NCI-H1092 treated with DMSO at 0.1 percent for 48 hours (cell line): Measurements from ENCODE around the gene JARID2.

Experiments used
- DNase-seq: peaks from one replicate; lab custom pipeline; 2025; lab: John Stamatoyannopoulos, UW

JARID2 gene

DNA sequence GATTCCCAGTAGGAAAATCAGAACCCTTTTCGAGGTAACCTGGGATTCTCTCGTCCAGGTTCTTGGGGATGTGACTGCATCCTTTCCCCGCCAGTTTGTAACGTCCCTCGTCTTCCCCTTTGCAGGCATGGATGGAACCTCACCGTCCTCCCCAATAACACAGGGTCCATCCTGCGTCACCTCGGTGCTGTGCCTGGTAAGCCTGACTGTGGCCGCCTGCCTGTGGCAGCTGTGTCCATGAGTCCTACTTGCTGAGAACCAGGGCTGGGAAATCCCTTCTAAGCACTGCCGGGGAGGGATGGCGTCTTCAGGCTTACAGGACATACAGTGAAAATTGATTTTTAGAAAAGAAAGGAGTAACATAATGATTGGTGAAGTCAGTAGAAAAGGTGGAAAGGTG, 261.4 kb downstream of the JARID2 start:
- no peak for DNase-seq

DNA sequence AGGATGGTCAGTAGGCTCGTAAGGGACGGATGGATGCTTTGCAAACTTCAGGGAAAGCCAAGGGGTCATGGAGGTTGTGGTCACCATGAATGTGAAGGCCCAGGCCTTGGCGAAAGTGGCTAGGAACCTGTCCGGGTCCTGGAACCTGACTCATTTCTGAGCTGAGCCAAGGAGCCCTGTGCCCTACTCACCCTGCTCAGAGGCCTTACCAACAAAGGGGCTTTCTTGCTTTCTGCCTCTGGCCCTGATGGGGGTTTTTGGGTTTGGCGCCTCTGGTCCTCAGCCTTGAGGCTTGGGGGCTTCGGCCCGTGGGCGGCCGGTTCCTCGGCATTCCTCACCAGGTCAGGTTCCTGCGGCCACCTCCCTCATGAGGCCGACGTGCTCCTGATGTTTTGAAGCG, 261.9 kb downstream of the JARID2 start:
- no peak for DNase-seq

DNA sequence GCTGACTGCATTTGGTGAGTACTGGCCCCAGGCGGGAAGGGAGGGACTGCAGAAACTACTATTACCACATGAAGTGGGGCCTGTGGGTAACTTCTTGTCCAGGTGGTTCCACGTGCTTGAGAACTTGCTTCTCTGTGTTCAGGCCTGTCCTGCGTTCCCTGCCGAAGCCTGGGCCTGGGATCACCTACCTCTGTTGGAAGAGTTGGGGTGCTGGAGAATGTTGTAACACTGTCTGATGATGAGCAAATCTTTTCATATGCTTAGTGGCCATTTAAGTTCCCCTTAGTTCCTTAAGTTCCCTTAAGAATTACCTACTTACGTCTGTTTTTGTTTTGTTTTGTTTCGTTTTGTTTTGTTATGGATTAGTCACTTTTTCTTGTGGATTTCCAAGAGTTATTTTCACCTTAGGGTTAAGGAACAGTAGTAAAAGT, 262.6 kb downstream of the JARID2 start:
- no peak for DNase-seq

DNA sequence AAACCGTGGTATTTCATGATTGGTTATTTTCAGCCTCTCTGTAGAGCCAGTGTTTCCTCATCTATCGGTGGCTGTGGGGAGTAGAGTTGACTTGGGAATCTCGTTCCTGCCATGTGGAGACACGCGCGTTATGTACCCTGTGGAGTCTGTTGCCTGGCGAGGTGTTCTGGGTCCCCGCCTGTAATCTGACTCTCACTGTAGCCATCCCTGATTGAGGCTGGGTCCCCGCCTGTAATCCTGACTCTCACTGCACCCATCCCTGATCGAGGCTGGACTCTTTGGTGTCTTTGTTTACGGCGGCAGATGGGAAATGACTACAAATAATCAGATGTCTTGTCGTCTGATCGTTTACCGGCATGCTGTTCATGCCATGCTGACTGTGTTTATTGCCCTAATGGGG, 263.1 kb downstream of the JARID2 start:
- no peak for DNase-seq

DNA sequence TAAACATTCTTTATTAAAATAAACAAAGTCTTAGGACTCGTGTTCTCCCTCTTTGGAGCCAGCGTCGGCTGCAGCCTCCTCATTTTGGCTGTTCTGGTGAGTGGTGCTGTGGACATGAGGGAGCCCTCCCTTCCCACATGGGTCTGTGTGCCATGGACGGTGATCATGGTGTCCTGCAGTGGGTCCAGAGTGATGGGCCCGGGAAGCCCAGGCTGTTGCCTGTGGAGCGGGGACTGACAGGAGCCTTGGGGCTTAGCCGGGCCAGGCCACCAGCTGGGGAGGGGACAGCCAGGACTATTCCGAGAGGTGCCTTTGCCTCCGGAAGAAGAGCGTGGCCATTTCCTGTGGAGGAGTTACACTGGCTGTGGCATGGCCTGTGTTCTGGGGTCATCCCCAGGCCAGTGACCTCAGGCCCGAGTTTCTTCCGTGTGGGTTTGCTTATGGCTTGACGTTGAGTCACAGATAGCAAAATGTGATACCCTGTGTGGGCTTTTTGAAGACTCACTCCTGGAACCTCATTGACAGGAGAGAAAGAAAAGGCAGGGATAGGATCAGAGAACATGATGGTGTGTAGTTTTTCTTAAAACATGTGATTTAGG, 263.6 kb downstream of the JARID2 start:
- DNase-seq = no peak

DNA sequence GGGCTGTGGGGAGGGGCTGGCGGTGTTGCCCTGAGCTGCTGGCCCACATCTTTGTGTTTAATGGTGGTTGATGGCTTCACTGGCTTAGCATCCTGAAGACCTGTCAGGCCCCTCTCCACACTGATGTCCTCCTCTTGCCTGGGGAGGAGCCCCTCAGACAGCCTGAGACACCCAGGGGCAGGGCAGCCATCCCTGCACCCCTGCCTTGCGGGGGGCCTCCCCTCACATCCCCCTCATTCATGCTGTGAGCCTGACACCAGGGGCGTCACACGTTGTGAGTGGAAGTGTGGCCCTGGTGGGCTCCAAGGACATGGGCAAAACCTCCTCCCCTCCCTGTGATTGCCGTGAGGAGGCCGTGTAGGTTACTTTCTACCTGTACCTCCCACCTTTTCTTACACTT, 264.3 kb downstream of the JARID2 start:
- no peak for DNase-seq

DNA sequence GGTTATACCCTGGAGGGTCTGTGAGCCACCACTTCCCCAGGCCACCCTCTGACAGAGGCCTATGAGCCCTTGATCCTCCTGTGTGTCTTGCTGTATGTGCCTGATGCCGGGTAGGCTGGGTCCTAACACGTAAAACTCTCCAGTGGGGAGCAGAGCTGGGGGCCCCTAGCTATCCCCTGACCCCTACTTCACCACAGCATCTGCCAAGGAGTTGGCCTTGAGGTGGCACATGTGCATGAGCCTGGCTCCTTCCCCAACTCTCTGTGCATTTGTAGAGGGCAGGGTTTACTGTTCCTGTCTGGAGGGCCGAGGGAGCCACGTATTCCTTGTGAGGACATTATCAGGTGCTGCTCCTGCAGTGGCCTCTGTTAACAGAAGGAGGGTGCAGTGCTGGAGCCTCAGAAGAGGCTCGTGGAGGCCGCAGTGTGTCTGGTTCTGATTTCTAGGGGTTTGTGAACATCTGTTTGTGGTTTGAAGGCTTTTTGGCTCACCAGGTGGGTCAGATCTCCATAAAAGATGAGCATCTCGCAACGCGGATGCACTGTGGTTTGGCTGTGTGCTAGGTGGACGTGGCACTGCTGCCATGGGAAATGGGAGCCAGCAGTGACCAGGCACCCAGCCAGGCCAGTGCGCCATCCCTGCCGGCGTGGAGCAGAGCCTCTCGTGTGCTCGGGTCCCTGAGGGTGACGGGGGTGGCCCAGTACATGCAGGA, 264.8 kb downstream of the JARID2 start:
- no peak for DNase-seq

DNA sequence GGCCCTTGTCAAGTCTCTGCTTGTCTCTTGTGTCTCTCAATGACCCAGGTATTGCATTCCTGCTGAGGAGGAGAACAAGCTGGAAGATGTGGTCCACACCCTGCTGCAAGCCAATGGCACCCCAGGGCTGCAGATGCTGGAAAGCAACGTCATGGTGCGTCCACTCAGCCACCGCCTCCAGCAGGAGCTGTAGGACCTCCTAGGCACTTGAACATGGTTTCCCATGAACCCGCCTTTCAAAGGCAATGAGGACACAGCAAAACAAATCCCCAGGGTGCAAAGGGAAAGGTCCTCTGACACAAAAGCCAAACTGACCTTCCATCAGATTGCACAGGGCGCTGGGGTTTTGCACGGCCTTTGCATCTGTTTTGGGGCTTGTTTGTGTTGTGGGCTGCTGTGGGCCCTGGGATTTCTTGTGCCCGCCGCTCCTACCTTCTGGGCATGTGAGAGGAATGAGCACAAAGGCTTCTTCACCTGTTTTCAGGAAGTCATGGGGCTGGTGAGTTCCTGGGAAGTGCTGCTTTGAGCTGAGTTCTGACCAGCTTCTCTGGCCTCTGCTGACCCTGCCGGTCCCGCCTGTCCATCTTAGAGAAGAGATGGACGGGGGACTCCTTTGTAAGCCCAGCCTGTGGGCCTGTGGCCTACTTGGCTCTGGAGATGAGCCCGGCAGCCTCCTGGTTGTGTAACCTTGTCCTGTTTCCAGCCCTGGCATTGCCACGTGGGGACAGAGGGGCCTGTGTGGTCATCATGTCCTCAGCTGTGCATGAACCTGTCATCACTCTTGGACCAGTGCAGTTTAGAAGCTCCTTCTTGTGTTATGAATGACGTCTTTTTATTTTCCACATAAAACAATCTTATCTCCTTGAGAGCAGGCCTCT, 265.6 kb downstream of the JARID2 start:
- DNase-seq = no peak

DNA sequence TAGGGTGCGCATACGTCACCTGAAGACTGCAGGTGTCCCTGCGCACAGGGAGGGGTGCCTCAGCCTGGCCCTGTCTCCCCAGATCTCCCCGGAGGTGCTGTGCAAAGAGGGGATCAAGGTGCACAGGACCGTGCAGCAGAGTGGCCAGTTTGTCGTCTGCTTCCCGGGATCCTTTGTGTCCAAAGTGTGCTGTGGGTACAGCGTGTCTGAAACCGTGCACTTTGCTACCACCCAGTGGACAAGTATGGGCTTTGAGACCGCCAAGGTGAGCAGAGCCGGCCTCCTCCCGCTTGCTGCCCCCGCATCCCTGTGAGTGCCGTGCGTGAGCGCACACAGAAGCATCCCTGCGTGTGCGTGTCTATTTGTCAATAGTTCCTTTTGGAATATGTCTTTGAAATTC, 266.3 kb downstream of the JARID2 start:
- DNase-seq = no peak

DNA sequence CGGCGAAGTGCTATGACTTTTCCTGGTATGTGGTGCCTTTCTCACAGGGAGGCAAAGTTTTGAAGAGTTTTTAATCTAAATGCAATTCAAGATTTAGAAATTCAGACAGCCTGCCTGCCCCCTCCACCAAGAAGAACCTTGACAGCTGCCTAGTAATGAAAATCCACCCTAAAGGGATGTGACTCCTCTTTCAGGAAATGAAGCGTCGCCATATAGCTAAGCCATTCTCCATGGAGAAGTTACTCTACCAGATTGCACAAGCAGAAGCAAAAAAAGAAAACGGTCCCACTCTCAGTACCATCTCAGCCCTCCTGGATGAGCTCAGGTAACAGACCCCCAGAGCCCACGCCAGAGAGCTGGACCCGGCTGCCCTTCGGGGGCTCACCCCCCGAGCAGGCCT, 266.9 kb downstream of the JARID2 start:
- DNase-seq = no peak

DNA sequence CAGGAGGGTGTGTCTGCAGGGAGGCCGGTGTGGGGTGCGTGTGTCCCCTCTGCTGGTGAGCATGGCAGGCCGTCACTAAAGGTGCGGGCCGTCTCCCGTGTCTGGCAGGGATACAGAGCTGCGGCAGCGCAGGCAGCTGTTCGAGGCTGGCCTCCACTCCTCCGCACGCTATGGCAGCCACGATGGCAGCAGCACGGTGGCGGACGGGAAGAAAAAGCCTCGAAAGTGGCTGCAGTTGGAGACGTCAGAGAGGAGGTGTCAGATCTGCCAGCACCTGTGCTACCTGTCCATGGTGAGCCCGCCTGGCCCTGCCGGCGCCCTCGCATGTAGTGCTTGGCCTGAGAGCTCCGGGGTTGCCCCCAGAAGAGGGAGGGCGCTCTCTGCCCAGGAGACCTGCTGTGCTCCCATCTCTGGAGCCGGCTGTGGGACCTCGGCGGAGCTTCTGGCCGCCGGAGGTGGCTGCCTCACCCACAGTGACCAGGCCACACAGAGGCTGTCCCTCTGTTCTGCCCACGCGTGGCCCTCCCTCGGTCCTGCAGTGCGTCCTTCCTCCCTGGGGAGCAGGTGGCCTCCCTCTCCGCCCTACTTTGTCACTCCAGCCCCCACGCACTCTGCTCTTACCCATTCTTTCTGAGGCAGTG, 267.4 kb downstream of the JARID2 start:
- no peak for DNase-seq

DNA sequence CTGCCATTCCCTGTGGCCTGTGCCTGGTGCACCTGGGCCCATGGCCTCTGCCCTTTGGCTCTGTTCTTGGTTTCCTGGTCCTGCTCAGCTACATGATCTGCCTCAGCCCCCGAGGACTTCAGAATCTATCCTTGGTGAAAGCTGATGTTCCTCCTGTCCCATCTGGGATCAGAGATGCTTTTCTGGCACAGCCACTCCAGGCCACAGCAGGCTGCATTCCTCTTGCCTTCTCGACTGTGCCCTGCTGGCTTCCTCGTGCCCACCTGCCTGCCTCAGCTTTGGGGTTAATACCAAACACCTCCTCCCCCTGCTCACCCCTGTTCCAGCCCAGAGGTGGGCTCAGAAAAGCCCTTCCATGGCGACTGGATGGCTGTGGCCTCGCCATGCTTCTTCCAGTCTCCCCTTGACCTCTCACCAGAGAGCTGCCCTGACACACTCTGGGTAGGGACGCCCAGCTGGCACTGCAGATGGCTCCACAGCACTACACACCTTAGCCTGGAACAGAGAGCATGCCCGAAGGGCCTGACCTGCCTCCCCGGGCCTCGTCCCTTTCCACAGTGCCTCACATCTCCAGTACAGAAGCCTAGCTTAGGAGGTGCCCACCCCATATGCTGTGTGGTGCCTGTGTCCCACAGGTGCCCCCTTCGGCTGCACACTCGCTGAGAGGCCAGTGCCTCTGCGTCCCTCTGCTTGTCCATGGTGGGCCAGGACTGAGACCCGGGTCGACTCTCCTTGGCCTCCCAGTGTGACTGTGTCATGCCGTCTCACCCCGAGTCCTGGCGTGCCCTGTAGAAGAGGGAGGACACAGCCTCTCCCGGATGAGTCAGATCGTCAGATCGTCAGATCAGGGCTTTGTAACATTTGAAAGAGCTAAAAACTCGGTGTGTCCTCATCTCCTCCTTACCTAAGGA, 268.2 kb downstream of the JARID2 start:
- no peak for DNase-seq

DNA sequence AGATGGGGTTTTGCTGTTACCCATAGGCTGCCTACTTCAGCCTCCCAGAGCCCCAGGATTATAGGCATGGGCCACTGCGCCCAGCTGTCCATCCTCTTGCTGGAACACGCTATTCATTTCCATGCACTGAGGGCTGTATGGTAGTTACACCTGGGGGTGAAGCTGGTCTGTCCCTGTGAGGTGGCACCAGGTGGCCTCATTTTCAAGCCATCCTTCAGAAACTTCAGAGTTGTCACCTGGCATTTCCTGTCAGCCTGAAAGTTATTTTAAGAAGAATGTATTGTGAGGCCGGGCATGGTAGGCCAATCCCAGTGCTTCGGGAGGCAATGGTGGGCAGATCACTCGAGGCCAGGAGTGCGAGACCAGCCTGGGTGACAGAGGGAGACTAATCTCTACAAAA, 269.4 kb downstream of the JARID2 start:
- DNase-seq = no peak

DNA sequence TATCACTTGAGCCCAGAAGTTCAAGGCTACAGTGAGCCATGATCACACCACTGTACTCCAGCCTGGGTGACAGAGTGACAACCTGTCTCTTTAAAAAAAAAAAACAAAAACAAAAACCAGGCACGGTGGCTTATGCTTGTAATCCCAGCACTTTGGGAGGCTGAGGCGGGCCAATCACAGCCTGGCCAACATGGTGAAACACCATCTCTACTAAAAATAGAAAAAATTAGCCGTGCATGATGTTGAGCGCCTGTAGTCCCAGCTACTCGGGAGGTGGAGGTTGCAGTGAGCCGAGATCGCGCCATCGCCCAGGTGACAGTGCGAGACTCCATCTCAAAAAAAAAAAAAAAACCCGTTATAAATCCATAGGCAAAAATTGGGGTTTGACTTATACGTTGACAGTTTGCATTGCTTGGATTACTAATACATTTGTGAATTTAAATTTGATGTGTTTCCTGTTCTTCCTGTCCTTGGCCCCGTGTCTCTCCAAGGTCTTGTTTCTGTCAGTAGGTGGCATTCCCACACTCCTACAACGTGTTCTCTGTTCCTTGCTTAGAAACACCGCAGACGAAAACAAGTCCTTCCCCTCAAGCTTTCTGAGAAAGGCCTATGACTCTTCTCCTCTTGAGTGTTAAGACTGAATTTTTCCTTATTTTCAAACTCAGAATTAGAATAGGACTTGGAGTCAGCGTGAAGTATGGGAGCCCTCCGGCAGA, 269.9 kb downstream of the JARID2 start:
- DNase-seq = no peak

DNA sequence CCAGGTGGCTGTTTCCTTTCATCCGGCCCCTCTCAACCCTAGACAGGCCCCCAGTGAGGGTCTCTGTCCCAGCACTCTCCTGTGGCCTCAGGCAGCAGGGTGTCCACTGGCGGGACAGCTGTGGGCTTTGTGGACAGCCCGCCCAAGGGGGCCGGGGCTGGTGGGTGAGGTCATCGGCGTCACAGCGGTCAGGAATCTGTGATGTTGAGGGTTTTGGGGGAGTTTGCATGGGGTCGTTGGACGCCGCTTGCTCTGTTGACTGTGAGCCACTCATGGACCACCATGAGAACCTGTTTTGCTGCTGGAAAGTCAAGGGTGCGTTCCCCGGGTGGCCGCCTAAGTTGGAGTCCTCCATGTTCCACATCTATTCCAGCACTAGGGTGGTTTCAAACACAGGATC, 270.5 kb downstream of the JARID2 start:
- no peak for DNase-seq

DNA sequence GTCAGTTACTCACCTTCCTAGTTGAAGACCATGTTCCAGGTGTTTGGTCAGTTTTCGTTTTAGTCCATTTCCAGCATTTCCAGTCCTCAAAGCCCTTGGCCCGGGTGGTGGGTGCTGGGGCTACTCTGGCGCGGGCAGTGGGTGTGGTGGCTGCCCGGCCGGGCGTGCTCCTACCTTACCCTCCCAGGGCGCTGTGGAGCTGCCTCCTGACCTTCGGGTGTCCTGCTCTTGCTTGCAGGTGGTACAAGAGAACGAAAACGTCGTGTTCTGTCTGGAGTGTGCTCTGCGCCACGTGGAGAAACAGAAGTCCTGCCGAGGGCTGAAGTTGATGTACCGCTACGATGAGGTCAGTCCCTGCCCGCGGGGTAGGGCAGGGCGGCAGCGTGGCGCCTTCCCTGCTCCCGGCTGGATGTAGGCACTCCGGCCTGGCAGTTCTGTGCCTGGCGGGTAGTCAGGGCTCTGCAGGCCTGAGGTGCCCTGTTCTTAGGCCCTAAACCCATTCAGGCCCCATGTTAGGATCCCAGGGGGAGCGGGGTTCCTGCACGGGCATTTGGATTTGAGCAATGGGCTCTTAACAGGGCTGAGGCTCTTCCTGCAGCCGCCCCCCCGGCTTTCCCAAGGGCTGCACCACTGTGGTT, 271.2 kb downstream of the JARID2 start:
- no peak for DNase-seq

DNA sequence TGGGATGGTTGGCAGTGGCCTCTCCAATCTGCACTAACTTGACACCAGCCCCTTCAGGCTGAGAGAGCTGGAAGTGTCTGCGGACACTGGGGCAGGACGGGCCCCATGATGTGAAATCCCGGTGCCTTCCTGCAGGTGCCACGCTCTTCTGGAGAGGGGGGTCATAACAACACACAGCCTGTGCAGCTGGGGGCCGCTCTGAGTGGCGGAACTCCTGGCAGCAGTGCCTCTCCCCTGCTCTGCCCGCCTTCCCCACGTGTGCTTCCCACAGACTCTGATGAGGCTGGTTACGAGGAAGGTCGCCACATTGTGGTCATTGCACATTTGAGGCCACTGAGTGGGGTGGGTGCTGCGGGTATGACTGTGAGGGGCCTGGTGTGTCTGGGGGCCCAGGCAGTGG, 271.7 kb downstream of the JARID2 start:
- DNase-seq = no peak

DNA sequence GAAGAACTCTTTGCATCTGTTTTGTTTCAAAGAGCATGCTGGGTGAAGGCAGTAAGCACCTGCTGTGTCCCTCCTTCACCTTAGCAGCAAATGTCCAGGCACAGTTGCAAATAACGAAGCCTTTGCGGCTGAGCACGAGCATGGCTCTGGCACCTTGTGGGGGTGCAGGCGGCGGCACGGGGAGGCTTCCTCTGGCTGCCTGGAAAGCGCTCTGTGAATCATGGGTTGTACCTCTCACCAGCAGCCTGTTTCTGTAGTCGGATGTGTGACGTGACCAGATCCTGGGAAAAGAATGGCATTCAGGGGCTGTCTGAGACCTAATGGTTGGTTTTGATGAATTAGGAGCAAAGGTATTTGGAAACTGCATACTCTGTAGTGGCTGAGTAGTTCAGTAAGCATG, 272.2 kb downstream of the JARID2 start:
- no peak for DNase-seq

DNA sequence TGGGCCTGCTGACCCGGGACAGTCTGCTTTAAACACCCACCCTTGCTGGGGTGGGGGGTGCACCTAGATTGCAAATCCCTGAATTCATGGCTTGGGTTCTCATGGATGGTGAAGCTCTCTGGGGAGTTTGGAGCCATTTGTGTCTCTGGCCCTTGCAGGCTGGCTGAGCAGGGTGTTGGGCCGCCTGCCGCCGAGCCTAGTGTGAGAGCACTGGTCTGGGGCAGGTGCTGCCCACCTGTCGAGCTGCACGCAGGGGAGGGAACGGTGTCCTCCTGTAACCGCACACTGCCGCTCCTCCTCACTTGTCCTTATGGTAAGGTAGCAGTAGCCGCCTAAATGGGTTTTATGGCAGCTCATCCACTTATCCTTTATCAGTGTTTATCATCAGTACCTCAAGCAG, 273.0 kb downstream of the JARID2 start:
- DNase-seq = no peak

DNA sequence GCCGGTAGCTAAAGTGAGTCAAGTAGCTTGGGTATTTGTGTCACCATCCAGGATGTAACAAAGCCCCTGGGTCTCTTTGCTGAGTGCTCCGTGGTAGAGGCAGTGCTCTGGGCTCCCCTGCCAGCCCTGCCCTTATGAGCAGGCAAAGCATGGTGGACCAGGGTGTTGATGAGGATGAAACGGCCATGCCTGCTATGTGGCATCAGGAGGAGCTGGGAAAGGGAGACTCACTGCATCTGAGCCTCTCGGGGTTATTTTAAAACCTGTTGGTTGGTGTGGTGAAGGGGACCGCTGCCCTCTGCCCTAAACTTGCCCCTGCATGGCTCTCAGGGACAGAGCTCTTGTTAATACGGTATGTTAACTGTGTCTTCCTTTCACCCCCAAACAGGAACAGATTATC, 273.8 kb downstream of the JARID2 start:
- DNase-seq = no peak
